ENCODE data around the gene ADTRP. TPM values are rescaled to one million over a fixed set of nuclear protein-coding genes. Genes with fewer than 3 reads are reported as not detected.

Gene ADTRP
- total RNA-seq, 4 donors from 2014 or later: 9.1 to 40.4 (median 21.8) TPM

GRCh38 chr6:11727346-11727997, 51.1 kb downstream of the ADTRP start:
- no peak overlapping the region for H3K4me3 ChIP-seq (ENCODE audit: low read depth, poor library complexity, severe bottlenecking)
- TF ChIP-seq POLR2A (IDR thresholded peaks at IDR 0.05) (no peak), CTCF (IDR thresholded peaks at IDR 0.05) (no peak)

GRCh38 chr6:11724286-11724685, 54.3 kb downstream of the ADTRP start:
- no peak for DNase-seq (ENCODE audit: low spot score in 2 of 2)
- WGBS, 2 donors: 93 to 95% methylated on average over 4 of the region's 4 CpGs
- intact Hi-C loops (cut with DNase I; ENCODE audit: low total_unique reads): no loop called here
- TF ChIP-seq CTCF (IDR thresholded peaks at IDR 0.05) (no peak), POLR2A (IDR thresholded peaks at IDR 0.05) (no peak)
- no peak overlapping the region for H3K4me3 ChIP-seq (ENCODE audit: low read depth, poor library complexity, severe bottlenecking)

More at GRCh38 chr6:11727346-11727997, 51.1 kb downstream of the ADTRP start:
- intact Hi-C loops (cut with DNase I; ENCODE audit: low total_unique reads): no loop called here
- WGBS, 2 donors: 56 to 77% methylated on average over 3 of the region's 3 CpGs
- no peak for DNase-seq (ENCODE audit: low spot score in 2 of 2)

DNA sequence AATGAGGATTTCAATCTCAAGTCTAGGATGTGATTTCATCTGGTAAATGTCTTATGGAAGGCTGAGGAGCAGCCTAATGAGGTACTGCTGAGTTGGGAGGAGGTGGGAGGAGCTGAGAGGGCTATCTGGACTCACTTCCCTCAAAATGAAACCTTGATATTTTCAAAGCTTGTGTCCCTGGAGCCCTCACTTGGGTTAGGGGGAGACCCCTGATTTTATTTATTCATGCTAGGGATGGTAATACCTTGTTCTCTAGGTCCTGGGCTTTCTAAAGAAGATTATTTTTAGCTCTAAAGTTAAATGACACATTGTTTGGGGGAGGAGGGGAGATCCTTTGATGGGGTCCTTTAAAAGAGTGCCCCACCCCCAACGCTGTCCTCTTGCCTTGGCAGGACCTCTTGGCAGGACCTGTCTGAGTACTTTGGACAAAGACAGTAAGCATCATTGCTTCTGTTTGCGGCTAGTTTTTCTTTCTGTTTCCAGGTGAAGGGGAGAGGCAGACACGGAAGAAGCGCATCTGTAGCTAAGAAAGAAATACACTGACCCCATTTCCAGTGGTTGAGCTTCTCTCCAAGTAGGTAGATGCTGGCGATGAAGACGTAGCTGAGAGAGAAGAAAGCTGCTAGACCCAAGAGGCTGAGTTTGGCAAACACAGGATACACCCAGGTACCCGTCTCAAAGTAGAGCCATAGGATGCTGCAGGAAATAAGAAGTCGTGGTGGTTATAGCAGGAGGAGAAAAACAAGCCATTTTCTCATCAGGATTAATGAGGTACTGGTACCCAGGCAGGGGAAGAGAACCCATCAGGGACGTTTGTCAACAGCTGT, 55.6 kb downstream of the ADTRP start:
- DNase-seq (ENCODE audit: low spot score in 2 of 2): no peak
- no peak overlapping the region for H3K4me3 ChIP-seq (ENCODE audit: low read depth, poor library complexity, severe bottlenecking)
- WGBS, 2 donors: 80 to 83% methylated on average over 9 of the region's 9 CpGs
- intact Hi-C loops (cut with DNase I; ENCODE audit: low total_unique reads): no loop called here
- TF ChIP-seq POLR2A (IDR thresholded peaks at IDR 0.05): no peak
- no peak for TF ChIP-seq CTCF (IDR thresholded peaks at IDR 0.05)

DNA sequence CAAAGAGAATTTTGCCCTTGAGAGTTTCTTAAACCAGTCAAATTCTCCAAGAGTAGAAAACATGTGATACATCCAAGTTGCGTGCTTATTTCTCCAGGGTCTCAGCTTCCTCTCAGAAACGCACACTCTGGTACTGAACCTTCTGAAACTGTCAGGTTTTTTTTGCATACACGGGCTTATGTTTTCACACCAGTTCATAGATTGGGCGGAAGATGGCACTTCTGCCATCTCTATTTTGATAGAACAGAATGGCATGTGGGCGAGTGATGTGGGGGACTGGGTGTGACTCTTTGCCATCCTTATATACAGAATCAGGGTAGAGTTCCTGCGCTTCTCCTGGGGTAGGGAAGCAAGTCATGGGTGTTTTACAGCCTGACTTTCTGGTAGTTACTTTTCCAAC, 56.4 kb downstream of the ADTRP start:
- no peak for DNase-seq (ENCODE audit: low spot score in 2 of 2)
- H3K4me3 ChIP-seq (ENCODE audit: low read depth, poor library complexity, severe bottlenecking): no peak overlapping the region
- intact Hi-C loops (cut with DNase I; ENCODE audit: low total_unique reads): no loop called here
- TF ChIP-seq POLR2A (IDR thresholded peaks at IDR 0.05) (no peak), CTCF (IDR thresholded peaks at IDR 0.05) (no peak)
- 89 to 94% methylated on average over 6 of the region's 6 CpGs for WGBS, 2 donors

DNA sequence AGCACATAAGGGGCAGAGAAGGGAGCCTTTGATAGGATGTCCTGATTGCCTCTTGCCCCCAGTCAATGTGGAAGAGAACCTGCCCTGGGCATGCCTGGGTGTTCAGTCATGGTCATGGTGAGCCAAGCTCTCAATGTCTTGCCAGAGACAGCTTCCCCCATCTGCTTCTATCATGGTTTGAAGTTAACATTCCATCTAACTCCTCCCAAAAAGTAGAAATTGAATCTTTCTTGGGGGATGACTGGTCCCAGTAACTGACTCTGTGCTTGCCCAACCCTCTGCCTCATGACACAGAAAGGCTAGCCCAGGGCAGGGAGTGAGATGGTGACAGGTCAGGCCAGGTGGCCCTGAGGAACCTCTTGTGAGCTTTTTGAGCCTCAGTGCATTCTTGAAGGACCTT, 60.1 kb downstream of the ADTRP start:
- intact Hi-C loops (cut with DNase I; ENCODE audit: low total_unique reads): no loop called here
- DNase-seq (ENCODE audit: low spot score in 2 of 2): no peak
- TF ChIP-seq CTCF (IDR thresholded peaks at IDR 0.05) (no peak), POLR2A (IDR thresholded peaks at IDR 0.05) (no peak)
- H3K4me3 ChIP-seq (ENCODE audit: low read depth, poor library complexity, severe bottlenecking): no peak overlapping the region

Measured in lower leg skin (tissue), 4 donors.